ENCODE data around the gene MARVELD2. TPM values are rescaled to one million over a fixed set of nuclear protein-coding genes. Genes with fewer than 3 reads are reported as not detected.

The MARVELD2 gene
- total and polyA plus RNA-seq, 9 donors, result 0.25 to 9.2 (median 1.7) TPM

GRCh38 chr5:69485471-69485870, 70.6 kb downstream of the MARVELD2 start:
- WGBS, 3 donors, result 75 to 93% (median 93%) methylated on average over 1 of the region's 1 CpG

GRCh38 chr5:69489246-69489645, 74.3 kb downstream of the MARVELD2 start:
- TF ChIP-seq CTCF (IDR thresholded peaks at IDR 0.05), result no peak
- TF ChIP-seq EP300 (IDR thresholded peaks at IDR 0.05), result no peak
- TF ChIP-seq POLR2A (IDR thresholded peaks at IDR 0.05), result no peak
- 66 to 70% (median 67%) methylated on average over 4 of the region's 4 CpGs for WGBS, 3 donors
- Histone ChIP-seq H3K36me3 (no peaks in the 10 kb centered on the region), H3K4me1 (ENCODE audit: insufficient read depth) (no peaks in the 10 kb centered on the region), H3K4me3 (no peak overlapping the region), H3K27me3 (no peaks in the 10 kb centered on the region), H3K9me3 (no peaks in the 10 kb centered on the region), H3K27ac (no peak overlapping the region)
- intact Hi-C loops (cut with DNase I), result no loop called here
- DNase-seq, result no peak

More at GRCh38 chr5:69485471-69485870, 70.6 kb downstream of the MARVELD2 start:
- DNase-seq, result no peak
- intact Hi-C loops (cut with DNase I), result no loop called here
- Histone ChIP-seq H3K36me3 (no peaks in the 10 kb centered on the region), H3K27ac (no peak overlapping the region), H3K4me1 (ENCODE audit: insufficient read depth) (no peaks in the 10 kb centered on the region), H3K4me3 (no peak overlapping the region), H3K9me3 (no peaks in the 10 kb centered on the region), H3K27me3 (no peaks in the 10 kb centered on the region)
- no peak for TF ChIP-seq CTCF (IDR thresholded peaks at IDR 0.05)
- no peak for TF ChIP-seq EP300 (IDR thresholded peaks at IDR 0.05)
- TF ChIP-seq POLR2A (IDR thresholded peaks at IDR 0.05), result no peak

GRCh38 chr5:69491027-69491426, 76.1 kb downstream of the MARVELD2 start:
- TF ChIP-seq POLR2A (IDR thresholded peaks at IDR 0.05) (no peak), CTCF (IDR thresholded peaks at IDR 0.05) (no peak), EP300 (IDR thresholded peaks at IDR 0.05) (no peak)
- Histone ChIP-seq H3K36me3 (no peaks in the 10 kb centered on the region), H3K9me3 (no peaks in the 10 kb centered on the region), H3K4me1 (ENCODE audit: insufficient read depth) (no peaks in the 10 kb centered on the region), H3K27ac (no peak overlapping the region), H3K4me3 (no peak overlapping the region), H3K27me3 (no peaks in the 10 kb centered on the region)
- DNase-seq, result no peak
- intact Hi-C loops (cut with DNase I), result no loop called here
- 62 to 69% (median 63%) methylated on average over 2 of the region's 2 CpGs for WGBS, 3 donors

- no peaks in the 10 kb centered on the region for H3K9me3 ChIP-seq
- 4 to 7% (median 6%) methylated on average over 17 of the region's 17 CpGs for WGBS, 3 donors
- DNase-seq, result no peak
- no peak overlapping the region for H3K27ac ChIP-seq
- peak overlapping the region; percentile 42 for H3K4me3 ChIP-seq
- no peaks in the 10 kb centered on the region for H3K27me3 ChIP-seq
- TF ChIP-seq CTCF (IDR thresholded peaks at IDR 0.05) (no peak), EP300 (IDR thresholded peaks at IDR 0.05) (no peak)
- H3K36me3 ChIP-seq, result no peaks in the 10 kb centered on the region
- H3K4me1 ChIP-seq (ENCODE audit: insufficient read depth), result no peaks in the 10 kb centered on the region
- intact Hi-C loops (cut with DNase I), result no loop called here
Observed at GRCh38 chr5:69491838-69492390, 77.0 kb downstream of the MARVELD2 start.

Data from ovary (tissue), 9 donors.